SK-N-SH treated with all-trans-retinoic acid at 6 μM for 48 hours (cell line): ENCODE data around the gene COL4A4.

Experiments used
- ATAC-seq: fragments of 200-7000 bp; cut with Tn5 transposase; 3 replicates; pipeline ENCODE4 v1.9.1; 2020; ENCODE audit warnings: mild to moderate bottlenecking, moderate library complexity
- BACH2 ChIP-seq: fragments of 250-450 bp; sonication (Bioruptor Pico); IDR thresholded peaks from 2 replicates; pipeline ENCODE4 v1.9.0; 2021; ENCODE audit warnings: mild to moderate bottlenecking, borderline replicate concordance
- CSDC2 ChIP-seq: fragments of 250-450 bp; sonication (Bioruptor Pico); IDR thresholded peaks from 2 replicates; pipeline ENCODE4 v1.5.0; 2020; ENCODE audit warnings: mild to moderate bottlenecking, moderate library complexity
- ESRRG ChIP-seq: fragments of 250-450 bp; sonication (Bioruptor Pico); IDR thresholded peaks from 2 replicates; pipeline ENCODE4 v1.6.1; 2021; ENCODE audit warnings: mild to moderate bottlenecking
- GLIS3 ChIP-seq: fragments of 250-450 bp; sonication (Bioruptor Pico); IDR thresholded peaks from 2 replicates; pipeline ENCODE4 v1.5.0; 2020; ENCODE audit warnings: mild to moderate bottlenecking, moderate library complexity
- ISL1 ChIP-seq: fragments of 250-450 bp; sonication (Bioruptor Pico); IDR thresholded peaks from 2 replicates; pipeline ENCODE4 v2.1.2; 2022; ENCODE audit warnings: mild to moderate bottlenecking, moderate library complexity
- PPARA ChIP-seq: fragments of 250-450 bp; sonication (Bioruptor Pico); IDR thresholded peaks from 2 replicates; pipeline ENCODE4 v1.5.0; 2020; ENCODE audit warnings: mild to moderate bottlenecking, borderline replicate concordance
- RARB ChIP-seq: fragments of 250-450 bp; sonication (Bioruptor Pico); IDR thresholded peaks from 2 replicates; pipeline ENCODE4 v1.8.0; 2021; ENCODE audit warnings: mild to moderate bottlenecking, moderate library complexity
- SNAI2 ChIP-seq: fragments of 250-450 bp; sonication (Bioruptor Pico); IDR thresholded peaks from 2 replicates; pipeline ENCODE4 v1.5.0; 2020; ENCODE audit warnings: mild to moderate bottlenecking, moderate library complexity
- TCF4 ChIP-seq: fragments of 250-450 bp; sonication (Bioruptor Pico); IDR thresholded peaks from 2 replicates; pipeline ENCODE4 v1.8.0; 2021; ENCODE audit warnings: mild to moderate bottlenecking, moderate library complexity, borderline replicate concordance
- TOX ChIP-seq: fragments of 250-450 bp; sonication (Bioruptor Pico); IDR thresholded peaks from 2 replicates; pipeline ENCODE4 v1.8.0; 2021; ENCODE audit warnings: mild to moderate bottlenecking, moderate library complexity, borderline replicate concordance
- ZC3H10 ChIP-seq: fragments of 250-450 bp; sonication (Bioruptor Pico); IDR thresholded peaks from 2 replicates; pipeline ENCODE4 v1.5.1; 2021; ENCODE audit warnings: mild to moderate bottlenecking, moderate library complexity
- ZFP3 ChIP-seq: fragments of 250-450 bp; sonication (Bioruptor Pico); IDR thresholded peaks from 2 replicates; pipeline ENCODE4 v1.5.0; 2020; ENCODE audit warnings: mild to moderate bottlenecking, moderate library complexity
- ZFP30 ChIP-seq: fragments of 450-650 bp; formaldehyde crosslinking; IDR thresholded peaks from 2 replicates; pipeline ENCODE4 v1.5.0; 2022; ENCODE audit warnings: mild to moderate bottlenecking, moderate library complexity
- ZNF565 ChIP-seq: fragments of 450-650 bp; formaldehyde crosslinking; conservative IDR thresholded peaks from 2 replicates; pipeline ENCODE4 v1.5.0; 2020; ENCODE audit warnings: low read depth, mild to moderate bottlenecking, moderate library complexity
- ZNF70 ChIP-seq: fragments of 450-650 bp; formaldehyde crosslinking; IDR thresholded peaks from 2 replicates; pipeline ENCODE4 v1.5.0; 2020; ENCODE audit warnings: mild to moderate bottlenecking, moderate library complexity
- ZNF8 ChIP-seq: fragments of 450-650 bp; formaldehyde crosslinking; IDR thresholded peaks from 2 replicates; pipeline ENCODE4 v1.5.0; 2020; ENCODE audit warnings: mild to moderate bottlenecking, moderate library complexity
- TF ChIP-seq, protein P1 (sequence below): fragments of 250-450 bp; sonication (Bioruptor Pico); IDR thresholded peaks from 2 replicates; pipeline ENCODE4 v1.8.0; 2020; ENCODE audit warnings: mild to moderate bottlenecking, moderate library complexity, borderline replicate concordance
- TF ChIP-seq, protein P2 (sequence below): fragments of 250-450 bp; sonication (Bioruptor Pico); IDR thresholded peaks from 2 replicates; pipeline ENCODE4 v1.5.1; 2020; ENCODE audit warnings: low read depth, mild to moderate bottlenecking, moderate library complexity
- TF ChIP-seq, protein P3 (sequence below): fragments of 250-450 bp; sonication (Bioruptor Pico); IDR thresholded peaks from 2 replicates; pipeline ENCODE4 v1.5.0; 2020; ENCODE audit warnings: mild to moderate bottlenecking, moderate library complexity
- TF ChIP-seq, protein P4 (sequence below): fragments of 250-450 bp; sonication (Bioruptor Pico); IDR thresholded peaks from 2 replicates; pipeline ENCODE4 v1.5.1; 2021; ENCODE audit warnings: mild to moderate bottlenecking, moderate library complexity

Gene COL4A4

DNA sequence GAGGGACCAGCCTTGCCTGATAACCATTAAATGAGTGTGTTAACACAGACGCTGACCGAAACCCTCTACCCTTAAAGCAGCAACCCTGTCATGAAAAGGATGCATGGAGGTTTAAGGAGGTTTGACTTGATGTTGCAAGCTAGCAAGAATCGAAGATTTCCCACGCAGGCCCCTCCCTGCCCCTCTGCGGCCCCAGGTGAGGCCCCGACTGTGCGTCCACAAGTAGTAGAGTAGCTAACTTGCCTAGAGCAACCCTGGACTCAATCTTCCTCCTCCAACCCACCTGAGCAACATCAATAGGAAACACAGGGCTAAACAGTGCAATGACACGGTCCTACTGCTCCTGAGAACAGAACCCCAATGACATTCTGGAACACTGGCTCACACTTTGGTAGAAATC is 150.1 kb downstream of the COL4A4 start:
- no peak for ATAC-seq
- TF ChIP-seq RARB (no peak), ZNF565 (no peak), ZNF8 (CRISPR knock-in tag) (no peak), ISL1 (CRISPR knock-in tag) (no peak), ZC3H10 (CRISPR knock-in tag) (no peak), ZNF70 (CRISPR knock-in tag) (no peak), PPARA (CRISPR knock-in tag) (no peak), SNAI2 (CRISPR knock-in tag) (no peak), CSDC2 (no peak)
- TF ChIP-seq, protein P1, sequence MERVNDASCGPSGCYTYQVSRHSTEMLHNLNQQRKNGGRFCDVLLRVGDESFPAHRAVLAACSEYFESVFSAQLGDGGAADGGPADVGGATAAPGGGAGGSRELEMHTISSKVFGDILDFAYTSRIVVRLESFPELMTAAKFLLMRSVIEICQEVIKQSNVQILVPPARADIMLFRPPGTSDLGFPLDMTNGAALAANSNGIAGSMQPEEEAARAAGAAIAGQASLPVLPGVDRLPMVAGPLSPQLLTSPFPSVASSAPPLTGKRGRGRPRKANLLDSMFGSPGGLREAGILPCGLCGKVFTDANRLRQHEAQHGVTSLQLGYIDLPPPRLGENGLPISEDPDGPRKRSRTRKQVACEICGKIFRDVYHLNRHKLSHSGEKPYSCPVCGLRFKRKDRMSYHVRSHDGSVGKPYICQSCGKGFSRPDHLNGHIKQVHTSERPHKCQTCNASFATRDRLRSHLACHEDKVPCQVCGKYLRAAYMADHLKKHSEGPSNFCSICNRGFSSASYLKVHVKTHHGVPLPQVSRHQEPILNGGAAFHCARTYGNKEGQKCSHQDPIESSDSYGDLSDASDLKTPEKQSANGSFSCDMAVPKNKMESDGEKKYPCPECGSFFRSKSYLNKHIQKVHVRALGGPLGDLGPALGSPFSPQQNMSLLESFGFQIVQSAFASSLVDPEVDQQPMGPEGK (CRISPR knock-in tag), result no peak
- TF ChIP-seq, protein P2, sequence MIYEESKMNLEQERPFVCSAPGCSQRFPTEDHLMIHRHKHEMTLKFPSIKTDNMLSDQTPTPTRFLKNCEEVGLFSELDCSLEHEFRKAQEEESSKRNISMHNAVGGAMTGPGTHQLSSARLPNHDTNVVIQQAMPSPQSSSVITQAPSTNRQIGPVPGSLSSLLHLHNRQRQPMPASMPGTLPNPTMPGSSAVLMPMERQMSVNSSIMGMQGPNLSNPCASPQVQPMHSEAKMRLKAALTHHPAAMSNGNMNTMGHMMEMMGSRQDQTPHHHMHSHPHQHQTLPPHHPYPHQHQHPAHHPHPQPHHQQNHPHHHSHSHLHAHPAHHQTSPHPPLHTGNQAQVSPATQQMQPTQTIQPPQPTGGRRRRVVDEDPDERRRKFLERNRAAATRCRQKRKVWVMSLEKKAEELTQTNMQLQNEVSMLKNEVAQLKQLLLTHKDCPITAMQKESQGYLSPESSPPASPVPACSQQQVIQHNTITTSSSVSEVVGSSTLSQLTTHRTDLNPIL (CRISPR knock-in tag), result no peak
- TF ChIP-seq, protein P3, sequence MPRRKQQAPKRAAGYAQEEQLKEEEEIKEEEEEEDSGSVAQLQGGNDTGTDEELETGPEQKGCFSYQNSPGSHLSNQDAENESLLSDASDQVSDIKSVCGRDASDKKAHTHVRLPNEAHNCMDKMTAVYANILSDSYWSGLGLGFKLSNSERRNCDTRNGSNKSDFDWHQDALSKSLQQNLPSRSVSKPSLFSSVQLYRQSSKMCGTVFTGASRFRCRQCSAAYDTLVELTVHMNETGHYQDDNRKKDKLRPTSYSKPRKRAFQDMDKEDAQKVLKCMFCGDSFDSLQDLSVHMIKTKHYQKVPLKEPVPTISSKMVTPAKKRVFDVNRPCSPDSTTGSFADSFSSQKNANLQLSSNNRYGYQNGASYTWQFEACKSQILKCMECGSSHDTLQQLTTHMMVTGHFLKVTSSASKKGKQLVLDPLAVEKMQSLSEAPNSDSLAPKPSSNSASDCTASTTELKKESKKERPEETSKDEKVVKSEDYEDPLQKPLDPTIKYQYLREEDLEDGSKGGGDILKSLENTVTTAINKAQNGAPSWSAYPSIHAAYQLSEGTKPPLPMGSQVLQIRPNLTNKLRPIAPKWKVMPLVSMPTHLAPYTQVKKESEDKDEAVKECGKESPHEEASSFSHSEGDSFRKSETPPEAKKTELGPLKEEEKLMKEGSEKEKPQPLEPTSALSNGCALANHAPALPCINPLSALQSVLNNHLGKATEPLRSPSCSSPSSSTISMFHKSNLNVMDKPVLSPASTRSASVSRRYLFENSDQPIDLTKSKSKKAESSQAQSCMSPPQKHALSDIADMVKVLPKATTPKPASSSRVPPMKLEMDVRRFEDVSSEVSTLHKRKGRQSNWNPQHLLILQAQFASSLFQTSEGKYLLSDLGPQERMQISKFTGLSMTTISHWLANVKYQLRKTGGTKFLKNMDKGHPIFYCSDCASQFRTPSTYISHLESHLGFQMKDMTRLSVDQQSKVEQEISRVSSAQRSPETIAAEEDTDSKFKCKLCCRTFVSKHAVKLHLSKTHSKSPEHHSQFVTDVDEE (CRISPR knock-in tag), result no peak

DNA sequence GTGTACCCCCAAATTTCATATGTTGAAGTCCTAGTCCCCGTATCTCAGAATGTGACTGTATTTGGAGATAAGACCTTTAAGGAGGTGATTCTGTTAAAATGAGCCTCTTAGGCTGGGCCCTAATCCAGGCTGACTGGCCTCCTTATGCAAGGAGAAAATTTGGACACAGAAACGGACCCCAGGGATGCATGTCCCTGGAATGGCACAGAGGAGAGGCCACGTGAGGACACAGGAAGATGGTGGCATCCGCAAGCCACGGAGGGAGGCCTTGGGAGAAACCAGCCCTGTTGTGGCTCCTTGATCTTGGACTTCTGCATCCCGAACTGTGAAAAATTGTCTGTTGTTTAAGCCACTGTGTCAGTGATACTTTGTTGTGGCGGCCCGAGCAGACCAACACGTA is 150.7 kb downstream of the COL4A4 start:
- no peak for ATAC-seq
- no peak for TF ChIP-seq BACH2 (CRISPR knock-in tag)
- TF ChIP-seq ZFP3 (CRISPR knock-in tag), result no peak
- no peak for TF ChIP-seq ESRRG (CRISPR knock-in tag)
- no peak for TF ChIP-seq PPARA (CRISPR knock-in tag)
- no peak for TF ChIP-seq ZFP30
- TF ChIP-seq, protein P4, sequence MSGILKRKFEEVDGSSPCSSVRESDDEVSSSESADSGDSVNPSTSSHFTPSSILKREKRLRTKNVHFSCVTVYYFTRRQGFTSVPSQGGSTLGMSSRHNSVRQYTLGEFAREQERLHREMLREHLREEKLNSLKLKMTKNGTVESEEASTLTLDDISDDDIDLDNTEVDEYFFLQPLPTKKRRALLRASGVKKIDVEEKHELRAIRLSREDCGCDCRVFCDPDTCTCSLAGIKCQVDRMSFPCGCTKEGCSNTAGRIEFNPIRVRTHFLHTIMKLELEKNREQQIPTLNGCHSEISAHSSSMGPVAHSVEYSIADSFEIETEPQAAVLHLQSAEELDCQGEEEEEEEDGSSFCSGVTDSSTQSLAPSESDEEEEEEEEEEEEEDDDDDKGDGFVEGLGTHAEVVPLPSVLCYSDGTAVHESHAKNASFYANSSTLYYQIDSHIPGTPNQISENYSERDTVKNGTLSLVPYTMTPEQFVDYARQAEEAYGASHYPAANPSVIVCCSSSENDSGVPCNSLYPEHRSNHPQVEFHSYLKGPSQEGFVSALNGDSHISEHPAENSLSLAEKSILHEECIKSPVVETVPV, result no peak
- no peak for TF ChIP-seq ISL1 (CRISPR knock-in tag)
- no peak for TF ChIP-seq CSDC2
- TF ChIP-seq ZNF8 (CRISPR knock-in tag), result no peak
- no peak for TF ChIP-seq TOX (CRISPR knock-in tag)
- no peak for TF ChIP-seq GLIS3 (CRISPR knock-in tag)
- TF ChIP-seq, protein P2 (CRISPR knock-in tag), result no peak
- TF ChIP-seq ZNF565, result no peak
- no peak for TF ChIP-seq RARB
- TF ChIP-seq, all 23 proteins: peak for 0

DNA sequence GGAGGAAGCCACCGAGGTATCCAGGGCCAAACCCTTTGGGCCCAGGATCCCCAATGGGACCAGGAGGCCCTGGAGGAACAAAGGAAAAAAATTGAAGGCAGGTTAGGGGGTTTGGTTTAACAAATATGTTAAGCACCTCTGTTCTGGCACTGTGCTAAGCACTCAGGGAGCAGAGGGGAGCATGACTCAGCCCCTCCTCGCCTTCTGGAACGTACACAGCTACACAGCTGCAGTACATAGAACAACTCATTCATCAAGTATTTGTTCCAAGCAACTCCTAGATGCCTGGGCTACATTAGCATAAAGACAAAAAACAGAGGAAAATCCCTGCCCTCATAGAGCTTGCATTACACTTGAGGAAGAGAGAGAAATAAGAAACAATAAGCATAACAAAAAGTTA is 153.6 kb downstream of the COL4A4 start:
- ATAC-seq, result no peak
- TF ChIP-seq TCF4 (CRISPR knock-in tag), result no peak
- TF ChIP-seq ZNF8 (CRISPR knock-in tag), result no peak

DNA sequence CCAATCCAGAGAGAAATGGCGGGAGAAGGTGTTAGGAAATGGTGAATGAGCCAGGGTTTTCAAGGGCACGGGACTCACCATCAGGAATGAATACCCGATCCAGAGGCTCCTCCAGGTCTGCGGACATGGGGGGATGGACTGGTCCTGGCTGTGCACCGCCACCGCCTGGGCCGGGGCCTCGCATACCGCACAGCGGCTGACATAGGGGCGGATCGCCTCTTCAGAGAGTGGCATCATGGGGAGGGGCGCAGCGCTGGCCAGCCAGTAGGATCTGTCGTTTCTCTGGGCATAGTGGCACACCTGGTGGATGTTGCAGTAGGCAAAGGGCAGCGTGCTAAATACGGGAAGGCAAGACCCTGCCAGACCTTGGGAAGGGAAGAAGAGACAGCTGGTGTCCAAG is 156.1 kb downstream of the COL4A4 start:
- no peak for ATAC-seq
- TF ChIP-seq ESRRG (CRISPR knock-in tag), result no peak
- no peak for TF ChIP-seq GLIS3 (CRISPR knock-in tag)
- no peak for TF ChIP-seq ZNF70 (CRISPR knock-in tag)
- TF ChIP-seq CSDC2, result no peak
